GM12874 (cell line): ENCODE results near the gene BRIX1.

Experiments
- CTCF ChIP-seq: IDR thresholded peaks from 2 replicates; pipeline ENCODE4 v1.5.1; 2011; ENCODE audit warnings: low read depth, mild to moderate bottlenecking, control low read depth, low read length, moderate library complexity; ENCODE audit not compliant: insufficient read depth

The BRIX1 gene

GRCh38 chr5:34897646-34898045 lies 17.9 kb upstream of the BRIX1 start:
- no peak for TF ChIP-seq CTCF

DNA sequence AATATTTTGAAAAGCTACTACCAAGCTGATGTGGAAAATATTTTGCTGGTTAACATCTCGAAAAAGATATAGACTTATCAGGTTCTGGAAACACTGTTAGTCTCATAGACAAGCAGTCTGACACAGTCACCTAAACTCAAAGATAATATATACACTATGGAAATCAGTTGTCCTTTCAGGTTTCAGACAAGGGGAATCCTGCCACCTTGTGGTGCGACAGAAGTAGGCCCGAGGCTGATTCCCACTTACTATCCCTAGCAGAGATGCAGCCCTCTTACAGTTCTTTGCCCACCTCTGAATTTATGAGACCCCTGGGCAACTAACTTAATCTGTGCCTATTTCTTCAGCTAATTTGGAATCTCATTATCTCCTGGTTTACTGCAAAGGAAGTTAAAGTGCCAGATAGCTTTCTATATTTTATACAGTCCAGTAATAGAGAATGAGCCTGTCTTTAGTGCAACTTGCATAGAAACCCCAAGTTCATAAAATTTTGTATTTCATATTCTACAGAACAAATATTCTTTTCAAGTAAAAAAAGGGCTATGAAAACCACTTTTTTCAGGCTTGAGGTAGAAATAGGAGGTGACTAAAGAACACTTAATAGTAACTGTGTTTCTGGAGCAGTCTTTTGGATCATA lies 17.1 kb upstream of the BRIX1 start:
- TF ChIP-seq CTCF: peak; percentile 70

GRCh38 chr5:34899066-34899465 lies 16.4 kb upstream of the BRIX1 start:
- TF ChIP-seq CTCF: no peak

DNA sequence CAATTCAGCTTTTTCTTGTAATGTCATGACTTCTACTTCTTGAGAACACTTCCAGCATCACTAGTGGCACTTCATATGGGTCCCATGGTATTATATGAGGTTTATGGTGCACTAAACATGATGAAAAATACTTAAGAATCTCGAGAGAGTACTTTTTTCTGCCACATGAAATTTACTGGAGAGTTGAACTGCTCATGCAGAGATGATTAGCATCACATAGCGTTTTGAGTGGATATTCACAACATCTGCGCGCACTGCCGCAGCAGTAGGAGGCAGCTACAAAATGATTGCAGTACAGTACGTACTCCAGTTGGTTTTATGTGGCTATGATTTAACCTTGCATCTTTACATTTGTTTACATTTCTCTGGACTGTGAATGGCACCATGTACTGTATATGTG lies 14.9 kb upstream of the BRIX1 start:
- TF ChIP-seq CTCF: no peak

- TF ChIP-seq CTCF: no peak
These were observed 12.3 kb upstream of the BRIX1 start for GRCh38 chr5:34903260-34903659.

DNA sequence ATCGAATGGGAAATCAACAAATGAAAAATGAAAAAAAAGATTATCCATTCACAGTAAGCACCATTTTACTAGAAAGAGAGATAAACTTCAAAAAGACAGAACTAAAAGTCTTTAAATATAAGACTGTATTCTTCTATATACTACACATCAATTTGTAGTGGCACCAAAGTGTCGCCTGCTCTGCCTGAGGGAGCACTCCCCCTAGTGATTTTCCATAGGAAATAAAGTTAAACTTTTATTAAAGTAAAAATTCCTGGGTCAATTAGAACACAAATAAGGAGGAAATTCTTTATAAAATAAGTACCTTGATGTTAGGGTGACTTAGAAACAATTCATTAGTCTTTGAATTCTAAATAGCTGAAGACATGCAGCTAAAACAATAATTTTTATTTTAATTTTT lies 9.9 kb upstream of the BRIX1 start:
- no peak for TF ChIP-seq CTCF

DNA sequence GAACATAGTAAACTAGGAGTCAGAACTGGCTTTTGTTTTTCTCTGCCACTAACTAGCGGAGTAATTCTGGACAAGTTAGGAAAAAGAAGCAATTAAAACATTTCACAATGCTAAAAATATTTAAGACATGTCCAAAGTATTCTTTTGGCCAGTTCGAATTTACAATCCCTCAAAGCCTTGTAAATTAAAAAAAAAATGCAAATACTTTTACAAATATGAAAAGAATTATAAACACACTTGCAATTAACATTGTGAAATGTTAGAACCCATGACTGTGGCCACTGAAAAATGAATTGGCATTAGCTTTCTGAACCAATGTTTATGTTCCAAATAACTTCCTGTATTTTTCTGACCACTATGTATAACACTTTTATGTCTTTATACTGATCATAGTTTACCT lies 2.4 kb upstream of the BRIX1 start:
- TF ChIP-seq CTCF: no peak
